ENCODE data around the gene BNIP5. TPM values are rescaled to one million over a fixed set of nuclear protein-coding genes. Genes with fewer than 3 reads are reported as not detected.
A peak's percentile ranks its signal among the peaks of the same experiment; 100 is the strongest.

Gene BNIP5
- total RNA-seq, 2 donors from 2014 or later = 0.33 to 0.52 TPM

DNA sequence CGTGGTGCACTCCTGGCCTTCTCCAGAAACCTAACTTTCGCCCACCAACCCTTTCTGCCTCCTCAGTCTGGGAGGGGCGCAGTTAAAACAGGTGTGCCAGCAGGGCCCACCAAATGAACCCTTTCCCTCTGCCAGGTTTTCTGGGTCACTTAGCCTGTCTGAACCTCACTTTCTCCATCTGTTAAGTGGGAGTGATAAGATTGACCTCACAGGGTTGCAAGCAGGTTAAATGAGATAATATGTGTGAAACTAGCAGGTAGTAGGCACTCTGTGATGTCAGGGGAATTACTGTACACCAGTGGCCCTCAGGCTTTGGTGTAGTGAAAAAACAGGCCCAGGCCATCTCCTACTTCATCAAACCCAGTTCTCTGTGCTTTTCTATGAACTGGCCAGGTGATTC lies 14.1 kb downstream of the BNIP5 start:
- H3K4me1 ChIP-seq = peaks cover 15% of the 10 kb centered on the region
- no peaks in the 10 kb centered on the region for H3K9me3 ChIP-seq
- intact Hi-C loops (cut with DNase I) = no loop called here
- H3K4me3 ChIP-seq = no peak overlapping the region
- DNase-seq = no peak
- ATAC-seq = no peak
- WGBS, 2 donors = 89 to 100% methylated on average over 2 to 3 of the region's 3 CpGs
- no peak overlapping the region for H3K27ac ChIP-seq
- H3K27me3 ChIP-seq = no peaks in the 10 kb centered on the region
- no peak for TF ChIP-seq POLR2A (IDR thresholded peaks at IDR 0.05)
- TF ChIP-seq, protein P1, sequence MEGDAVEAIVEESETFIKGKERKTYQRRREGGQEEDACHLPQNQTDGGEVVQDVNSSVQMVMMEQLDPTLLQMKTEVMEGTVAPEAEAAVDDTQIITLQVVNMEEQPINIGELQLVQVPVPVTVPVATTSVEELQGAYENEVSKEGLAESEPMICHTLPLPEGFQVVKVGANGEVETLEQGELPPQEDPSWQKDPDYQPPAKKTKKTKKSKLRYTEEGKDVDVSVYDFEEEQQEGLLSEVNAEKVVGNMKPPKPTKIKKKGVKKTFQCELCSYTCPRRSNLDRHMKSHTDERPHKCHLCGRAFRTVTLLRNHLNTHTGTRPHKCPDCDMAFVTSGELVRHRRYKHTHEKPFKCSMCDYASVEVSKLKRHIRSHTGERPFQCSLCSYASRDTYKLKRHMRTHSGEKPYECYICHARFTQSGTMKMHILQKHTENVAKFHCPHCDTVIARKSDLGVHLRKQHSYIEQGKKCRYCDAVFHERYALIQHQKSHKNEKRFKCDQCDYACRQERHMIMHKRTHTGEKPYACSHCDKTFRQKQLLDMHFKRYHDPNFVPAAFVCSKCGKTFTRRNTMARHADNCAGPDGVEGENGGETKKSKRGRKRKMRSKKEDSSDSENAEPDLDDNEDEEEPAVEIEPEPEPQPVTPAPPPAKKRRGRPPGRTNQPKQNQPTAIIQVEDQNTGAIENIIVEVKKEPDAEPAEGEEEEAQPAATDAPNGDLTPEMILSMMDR (IDR thresholded peaks at IDR 0.05) = no peak
- no peaks in the 10 kb centered on the region for H3K36me3 ChIP-seq (replicated peaks in 1 of 2; ENCODE audit: insufficient read depth in 1 of 2, low read depth in 2 of 2)

DNA sequence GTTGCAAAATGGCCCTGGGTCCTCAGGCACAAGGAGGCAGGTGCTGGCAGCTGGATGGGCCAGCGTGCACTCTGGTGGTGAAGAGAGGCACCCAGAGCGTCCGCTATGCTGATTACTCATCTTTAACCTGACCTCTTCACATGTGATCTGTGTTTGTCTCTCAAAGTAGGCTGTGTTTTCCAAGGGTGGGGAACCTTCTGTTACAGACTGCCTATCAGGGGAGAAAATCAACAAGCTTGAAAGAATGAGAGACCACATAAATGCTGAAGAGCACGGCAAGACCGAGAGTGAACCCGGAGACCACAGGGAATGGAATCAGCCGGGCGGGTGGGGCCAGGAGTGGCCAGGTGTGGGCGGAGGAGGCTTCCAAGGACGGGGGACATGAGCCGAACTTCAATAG lies 16.2 kb downstream of the BNIP5 start:
- Histone ChIP-seq H3K36me3 (replicated peaks in 1 of 2; ENCODE audit: insufficient read depth in 1 of 2, low read depth in 2 of 2) (no peaks in the 10 kb centered on the region), H3K4me3 (no peak overlapping the region), H3K27ac (no peak overlapping the region), H3K4me1 (peaks cover 21% of the 10 kb centered on the region), H3K9me3 (no peaks in the 10 kb centered on the region), H3K27me3 (no peaks in the 10 kb centered on the region)
- WGBS, 2 donors = 91 to 93% methylated on average over 11 of the region's 11 CpGs
- TF ChIP-seq, protein P1 (IDR thresholded peaks at IDR 0.05) = no peak
- no peak for TF ChIP-seq POLR2A (IDR thresholded peaks at IDR 0.05)
- intact Hi-C loops (cut with DNase I) = no loop called here
- DNase-seq = no peak
- ATAC-seq = no peak

DNA sequence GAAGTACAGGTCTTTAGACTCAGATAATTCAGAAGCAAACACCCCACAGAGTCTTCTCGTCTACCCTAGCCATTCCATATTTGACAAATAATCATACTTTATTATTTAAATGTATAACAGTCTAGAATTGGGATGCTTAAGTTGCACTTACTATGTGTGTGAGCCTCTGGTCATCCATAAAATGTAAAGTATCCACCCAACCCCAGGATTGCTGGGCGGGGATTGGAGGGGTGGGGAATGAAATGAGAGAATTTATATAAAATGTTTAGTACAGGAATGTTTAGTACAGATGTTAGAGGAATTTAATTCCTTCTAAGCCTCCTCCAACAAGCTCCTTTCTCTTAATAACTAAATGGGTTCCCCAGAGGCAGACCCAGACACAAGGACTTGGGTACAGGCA lies 16.9 kb downstream of the BNIP5 start:
- ATAC-seq (no peak), DNase-seq (no peak)
- intact Hi-C loops (cut with DNase I) = no loop called here
- H3K27ac ChIP-seq = no peak overlapping the region
- no peak for TF ChIP-seq POLR2A (IDR thresholded peaks at IDR 0.05)
- TF ChIP-seq, protein P1 (IDR thresholded peaks at IDR 0.05) = no peak
- no peak overlapping the region for H3K4me3 ChIP-seq
- WGBS, 2 donors = 90 to 95% methylated on average over 2 of the region's 2 CpGs
- no peaks in the 10 kb centered on the region for H3K27me3 ChIP-seq
- no peaks in the 10 kb centered on the region for H3K9me3 ChIP-seq
- H3K36me3 ChIP-seq (replicated peaks in 1 of 2; ENCODE audit: insufficient read depth in 1 of 2, low read depth in 2 of 2) = no peaks in the 10 kb centered on the region
- H3K4me1 ChIP-seq = peaks cover 21% of the 10 kb centered on the region

DNA sequence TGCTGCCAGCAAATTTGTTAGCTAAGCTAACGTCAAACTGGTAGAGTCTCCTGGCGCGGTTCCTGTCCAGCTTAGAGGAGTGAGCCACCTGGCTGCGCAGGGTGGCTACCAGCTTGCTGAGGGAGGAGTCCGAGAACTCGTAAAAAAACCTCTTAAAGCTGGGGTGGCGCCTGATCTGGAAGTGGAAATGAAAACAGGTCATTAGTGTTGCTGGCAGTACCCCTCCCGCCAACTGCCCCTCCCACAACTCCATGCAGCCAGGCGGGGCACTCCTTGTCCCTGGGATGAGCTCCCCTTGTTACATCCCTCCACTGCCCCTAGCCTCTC lies 17.3 kb downstream of the BNIP5 start:
- no peaks in the 10 kb centered on the region for H3K27me3 ChIP-seq
- no peak for ATAC-seq
- DNase-seq = peak in 1 of 4 donors; percentile 42
- peaks cover 21% of the 10 kb centered on the region for H3K4me1 ChIP-seq
- no peaks in the 10 kb centered on the region for H3K36me3 ChIP-seq (replicated peaks in 1 of 2; ENCODE audit: insufficient read depth in 1 of 2, low read depth in 2 of 2)
- H3K27ac ChIP-seq = no peak overlapping the region
- H3K9me3 ChIP-seq = no peaks in the 10 kb centered on the region
- intact Hi-C loops (cut with DNase I) = no loop called here
- TF ChIP-seq POLR2A (IDR thresholded peaks at IDR 0.05) = no peak
- TF ChIP-seq, protein P1 (IDR thresholded peaks at IDR 0.05) = no peak
- 86 to 93% methylated on average over 8 to 9 of the region's 9 CpGs for WGBS, 2 donors
- H3K4me3 ChIP-seq = no peak overlapping the region

DNA sequence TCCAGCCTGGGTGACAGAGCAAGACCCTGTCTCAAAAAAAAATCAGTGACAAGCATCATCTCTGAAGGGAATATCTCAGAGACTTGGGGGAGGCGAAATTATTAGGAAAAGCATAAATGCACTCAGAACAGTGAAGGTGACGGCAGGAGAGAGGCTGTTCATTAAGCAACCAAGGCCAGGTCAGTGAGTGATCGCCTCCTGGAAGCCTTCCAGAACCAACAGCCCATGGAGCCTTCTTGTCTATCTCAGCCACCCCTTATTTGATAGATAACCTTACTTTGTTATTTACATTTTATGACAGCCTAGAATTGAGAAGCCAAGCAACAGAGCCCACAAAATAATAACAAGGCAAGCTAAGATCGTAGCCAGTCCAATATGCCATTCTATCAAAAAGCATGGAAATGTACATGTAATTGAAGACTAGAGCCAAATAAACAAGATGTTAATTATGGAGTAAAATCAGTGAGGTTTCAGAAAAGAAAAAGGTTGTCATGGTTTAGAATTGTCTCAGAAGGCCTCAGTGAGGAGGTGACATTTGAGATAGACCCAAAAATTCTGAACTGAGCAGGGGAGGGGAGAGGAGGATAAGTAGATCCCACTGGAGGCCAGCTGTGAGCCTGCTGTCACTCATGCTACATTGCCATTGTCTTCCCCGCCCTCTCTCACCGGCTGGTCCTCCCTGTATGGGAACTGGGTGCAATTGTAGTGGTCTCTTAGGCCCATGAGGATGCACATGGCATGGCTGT lies 17.8 kb downstream of the BNIP5 start:
- Histone ChIP-seq H3K4me1 (peaks cover 21% of the 10 kb centered on the region), H3K9me3 (no peaks in the 10 kb centered on the region), H3K27ac (no peak overlapping the region), H3K27me3 (no peaks in the 10 kb centered on the region), H3K36me3 (replicated peaks in 1 of 2; ENCODE audit: insufficient read depth in 1 of 2, low read depth in 2 of 2) (no peaks in the 10 kb centered on the region), H3K4me3 (no peak overlapping the region)
- intact Hi-C loops (cut with DNase I) = no loop called here
- DNase-seq (peak; percentile 55 to 71 (median 62)), ATAC-seq (peak; percentile 69)
- TF ChIP-seq, protein P1 (IDR thresholded peaks at IDR 0.05) = no peak
- no peak for TF ChIP-seq POLR2A (IDR thresholded peaks at IDR 0.05)
- WGBS, 2 donors = 37 to 47% methylated on average over 6 of the region's 6 CpGs
